ENCODE results near the gene PTAFR.

PTAFR gene

GRCh38 chr1:28119556-28119955, 56.9 kb downstream of the PTAFR start:
- DNase-seq (ENCODE audit: low read depth): no peak

DNA sequence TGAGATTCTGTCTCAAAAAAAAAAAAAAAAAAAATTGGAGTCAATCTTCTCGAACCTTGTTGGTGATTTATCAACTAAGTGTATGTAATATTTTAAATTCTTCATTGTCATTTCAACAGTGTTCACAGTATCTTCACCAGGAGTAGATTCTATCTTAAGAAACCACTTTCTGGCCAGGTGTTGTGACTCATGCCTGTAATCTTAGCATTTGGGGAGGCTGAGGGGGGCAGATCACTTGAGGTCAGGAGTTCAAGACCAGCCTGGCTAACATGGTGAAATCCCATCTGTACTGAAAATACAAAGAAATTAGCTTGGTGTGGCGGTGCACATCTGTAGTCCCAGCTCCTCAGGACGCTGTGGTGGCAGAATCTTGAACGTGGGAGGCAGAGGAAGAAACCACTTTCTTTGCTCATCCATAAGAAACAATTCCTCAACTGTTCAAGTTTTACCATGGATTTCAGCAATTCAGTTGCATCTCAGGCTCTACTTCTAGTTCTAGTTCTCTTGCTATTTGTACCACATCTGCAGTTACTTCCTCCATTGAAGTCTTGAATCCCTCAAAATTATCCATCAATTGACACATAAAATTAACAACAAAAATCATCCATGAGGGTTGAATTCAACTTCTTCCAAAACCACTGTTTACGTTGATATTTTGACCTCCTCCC, 57.7 kb downstream of the PTAFR start:
- DNase-seq (ENCODE audit: low read depth): no peak

DNA sequence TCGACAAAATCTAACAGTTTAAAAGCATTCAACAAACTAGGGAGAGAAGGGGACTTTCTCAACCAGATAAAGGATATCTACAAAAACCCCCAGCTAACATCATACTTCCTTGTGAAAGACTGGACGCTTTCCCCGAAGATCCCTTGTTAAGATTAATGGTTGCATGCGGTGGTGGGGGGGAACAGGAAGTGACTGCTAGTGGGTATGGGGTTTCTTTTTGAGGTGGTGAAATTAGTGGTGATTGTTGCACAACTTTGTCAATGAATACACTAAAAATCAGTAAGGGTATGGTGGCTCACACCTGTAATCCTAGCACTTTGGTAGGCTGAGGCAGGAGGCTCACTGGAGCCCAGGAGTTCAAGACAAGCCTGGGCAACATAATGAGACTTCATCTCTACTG, 61.2 kb downstream of the PTAFR start:
- DNase-seq (ENCODE audit: low read depth): no peak

GRCh38 chr1:28114844-28115243, 61.6 kb downstream of the PTAFR start:
- no peak for DNase-seq (ENCODE audit: low read depth)

GRCh38 chr1:28113242-28113572, 63.3 kb downstream of the PTAFR start:
- no peak for DNase-seq (ENCODE audit: low read depth)

DNA sequence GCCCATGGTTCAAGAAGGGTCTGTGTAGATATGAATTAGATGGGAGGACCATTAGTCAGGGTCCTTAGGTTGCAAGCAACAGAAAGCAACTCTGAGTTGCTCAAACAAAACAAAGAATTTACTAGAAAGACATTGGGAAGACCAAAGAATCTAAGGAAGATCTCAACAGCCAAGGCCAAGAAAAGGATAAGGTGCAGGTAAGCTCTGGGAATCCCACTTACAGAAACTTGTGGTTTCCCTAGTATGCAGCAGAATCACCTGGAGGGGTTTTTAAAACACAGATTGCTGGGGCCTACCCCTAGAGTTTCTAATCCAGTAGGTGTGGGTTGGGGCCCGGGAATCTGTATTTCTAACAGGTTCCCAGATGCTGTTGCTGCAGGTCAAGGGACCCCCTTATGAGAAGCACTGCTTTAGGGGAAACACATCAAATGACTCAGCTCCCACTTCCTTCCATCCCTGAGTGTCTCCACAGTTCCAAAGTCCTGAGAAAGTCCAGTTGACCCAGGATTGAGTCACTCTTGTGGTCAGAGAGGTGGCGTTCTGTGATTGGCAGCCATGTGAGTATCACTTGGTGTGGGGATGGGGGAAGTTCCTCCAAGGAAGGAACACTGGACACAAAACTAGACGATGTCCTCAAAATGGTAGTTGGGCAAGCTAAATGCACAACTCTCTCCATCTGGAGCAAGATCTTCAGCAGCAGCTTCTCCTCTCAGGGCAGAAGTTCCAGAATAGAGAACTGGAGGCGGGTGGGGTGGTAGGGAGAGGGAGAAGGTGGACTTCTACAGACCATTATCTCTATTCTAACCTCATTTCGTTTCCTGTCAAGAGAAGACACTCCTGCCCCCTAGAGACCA, 63.9 kb downstream of the PTAFR start:
- no peak for DNase-seq (ENCODE audit: low read depth)

- DNase-seq (ENCODE audit: low read depth): no peak
Measured at GRCh38 chr1:28111157-28111556, 65.3 kb downstream of the PTAFR start.

DNA sequence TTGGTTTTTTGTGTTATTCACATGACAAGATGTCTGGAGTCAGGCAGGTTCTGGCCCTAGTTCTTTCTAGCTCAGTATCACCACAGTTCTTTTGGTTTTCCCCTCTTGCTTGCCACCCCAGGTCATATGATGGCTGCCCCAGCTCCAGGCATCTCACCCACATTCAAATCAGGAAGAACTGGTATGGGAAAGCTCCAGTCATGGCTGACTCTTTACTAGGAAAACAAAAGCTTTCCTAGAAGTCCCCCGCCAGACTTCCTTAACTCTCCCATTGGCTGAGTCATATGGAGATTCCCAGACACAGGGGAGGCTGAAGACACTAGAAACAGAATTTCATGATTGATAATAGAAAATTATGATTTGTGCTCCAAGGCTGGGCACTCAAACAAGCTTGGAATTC, 65.9 kb downstream of the PTAFR start:
- DNase-seq (ENCODE audit: low read depth): no peak

DNA sequence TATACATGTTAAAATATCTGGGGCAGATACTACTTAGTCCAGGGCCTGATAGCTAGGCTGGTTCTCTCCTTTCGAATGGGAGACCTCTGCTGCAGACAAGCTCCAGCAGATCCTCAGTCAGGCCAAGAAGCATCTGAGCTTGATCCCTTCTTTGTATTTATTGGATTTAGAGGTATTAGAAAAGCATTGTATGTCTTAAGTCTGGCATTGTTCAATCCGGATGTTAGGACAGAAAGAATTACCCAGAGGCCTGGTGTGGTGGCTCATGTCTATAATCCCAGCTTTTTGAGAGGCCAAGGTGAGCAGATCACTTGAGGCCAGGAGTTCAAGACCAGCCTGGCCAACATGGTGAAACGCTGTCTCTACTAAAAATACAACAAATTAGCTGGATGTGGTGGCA, 66.9 kb downstream of the PTAFR start:
- DNase-seq (ENCODE audit: low read depth): no peak

DNA sequence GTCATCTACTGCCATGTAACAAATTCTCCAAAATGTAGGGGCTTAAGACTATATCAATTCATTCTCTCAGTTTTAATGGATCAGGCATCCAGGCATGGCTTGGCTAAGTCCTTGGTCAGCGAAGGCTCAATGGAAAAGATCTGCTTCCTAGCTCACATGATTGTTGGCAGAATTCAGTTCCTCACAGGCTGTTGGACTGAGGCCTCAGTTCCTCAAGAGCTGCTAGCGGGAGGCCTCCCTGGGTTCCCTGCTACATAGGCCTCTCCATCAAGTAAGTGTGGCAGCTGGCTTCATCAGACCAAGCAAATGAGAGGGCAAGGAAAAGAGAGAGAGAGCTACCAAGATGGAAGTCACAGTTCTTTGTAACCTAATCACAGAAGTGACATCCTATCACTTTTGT, 68.5 kb downstream of the PTAFR start:
- no peak for DNase-seq (ENCODE audit: low read depth)

DNA sequence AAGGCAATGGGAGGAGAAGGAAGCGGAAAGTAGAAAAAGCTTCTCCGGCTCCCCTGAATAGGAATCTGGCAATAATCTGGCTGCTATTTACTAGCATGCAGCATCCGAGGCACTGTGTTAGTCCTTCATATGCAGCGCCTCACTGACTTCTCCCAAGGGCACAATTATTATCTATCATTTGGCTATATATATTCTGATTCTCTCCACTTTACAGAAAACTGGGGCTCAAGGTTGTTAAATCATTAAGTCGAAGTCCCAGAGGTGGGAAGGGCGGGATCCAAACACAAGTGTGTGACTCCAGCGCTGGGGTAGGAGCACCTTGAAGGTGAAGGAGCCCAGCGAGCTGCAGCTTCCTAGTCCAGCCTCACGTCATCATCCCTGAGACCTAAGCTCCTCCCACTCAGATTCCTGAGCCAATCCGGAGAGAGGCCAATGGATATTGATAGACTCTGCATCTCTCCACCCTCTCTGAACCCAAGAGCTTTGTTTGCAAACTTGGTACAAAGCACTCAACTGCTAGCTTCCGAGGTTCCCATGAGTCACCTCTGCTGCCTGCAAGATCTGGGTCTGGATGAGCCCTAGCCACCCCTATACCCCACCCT, 71.5 kb downstream of the PTAFR start:
- DNase-seq (ENCODE audit: low read depth): no peak

DNA sequence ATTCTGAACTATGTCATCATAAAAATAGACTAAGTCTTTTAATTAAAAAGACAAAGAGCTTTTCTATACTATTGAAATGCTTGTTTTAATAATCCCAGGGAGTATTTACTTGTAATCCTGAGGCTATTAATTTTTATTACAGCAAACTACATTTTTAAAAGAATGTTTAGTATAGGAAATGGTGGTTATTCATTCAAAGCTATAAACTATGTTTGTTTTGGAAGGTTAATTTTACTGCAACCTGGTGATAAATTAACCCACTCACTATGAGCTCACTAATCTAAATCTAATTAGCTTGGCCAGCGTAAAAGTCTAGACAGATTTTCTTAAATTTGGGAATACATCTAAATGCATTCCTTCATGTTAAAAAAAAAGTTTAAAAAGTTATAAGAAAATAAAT, 74.3 kb downstream of the PTAFR start:
- no peak for DNase-seq (ENCODE audit: low read depth)

DNA sequence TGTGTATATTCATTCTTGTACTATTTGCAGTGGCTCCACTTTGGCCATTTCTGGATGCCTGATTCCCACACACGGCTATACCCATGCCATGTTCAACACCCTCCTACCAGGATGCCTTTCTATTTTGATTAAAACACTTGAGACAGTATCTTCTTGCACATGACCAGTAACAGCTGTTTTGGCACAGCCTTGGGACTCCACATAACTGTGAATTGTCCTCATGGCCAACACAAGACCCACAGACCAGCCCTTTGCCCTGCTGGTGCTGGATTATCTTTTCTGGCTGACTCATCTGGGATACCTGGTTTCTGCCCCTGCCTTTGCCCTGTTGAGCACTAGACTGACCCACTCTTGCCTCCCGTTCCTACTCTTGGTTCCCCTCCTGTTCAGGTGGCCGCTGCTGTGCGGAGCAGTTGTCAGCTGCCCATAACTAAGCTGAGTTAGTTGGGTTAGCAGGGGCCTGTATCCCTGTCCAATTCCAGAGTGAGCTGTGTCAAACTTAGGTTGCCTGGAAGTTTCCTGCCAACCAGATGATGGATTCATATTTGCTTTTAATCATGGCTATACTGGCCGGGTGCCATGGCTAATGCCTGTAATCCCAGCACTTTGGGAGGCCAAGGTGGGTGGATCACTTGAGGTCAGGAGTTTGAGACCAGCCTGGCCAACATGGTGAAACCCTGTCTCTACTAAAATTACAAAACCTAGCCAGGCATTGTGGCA, 77.3 kb downstream of the PTAFR start:
- DNase-seq (ENCODE audit: low read depth): no peak

Measured in stromal cell of bone marrow (primary cell).